ENCODE results near the gene COX19.

DNA sequence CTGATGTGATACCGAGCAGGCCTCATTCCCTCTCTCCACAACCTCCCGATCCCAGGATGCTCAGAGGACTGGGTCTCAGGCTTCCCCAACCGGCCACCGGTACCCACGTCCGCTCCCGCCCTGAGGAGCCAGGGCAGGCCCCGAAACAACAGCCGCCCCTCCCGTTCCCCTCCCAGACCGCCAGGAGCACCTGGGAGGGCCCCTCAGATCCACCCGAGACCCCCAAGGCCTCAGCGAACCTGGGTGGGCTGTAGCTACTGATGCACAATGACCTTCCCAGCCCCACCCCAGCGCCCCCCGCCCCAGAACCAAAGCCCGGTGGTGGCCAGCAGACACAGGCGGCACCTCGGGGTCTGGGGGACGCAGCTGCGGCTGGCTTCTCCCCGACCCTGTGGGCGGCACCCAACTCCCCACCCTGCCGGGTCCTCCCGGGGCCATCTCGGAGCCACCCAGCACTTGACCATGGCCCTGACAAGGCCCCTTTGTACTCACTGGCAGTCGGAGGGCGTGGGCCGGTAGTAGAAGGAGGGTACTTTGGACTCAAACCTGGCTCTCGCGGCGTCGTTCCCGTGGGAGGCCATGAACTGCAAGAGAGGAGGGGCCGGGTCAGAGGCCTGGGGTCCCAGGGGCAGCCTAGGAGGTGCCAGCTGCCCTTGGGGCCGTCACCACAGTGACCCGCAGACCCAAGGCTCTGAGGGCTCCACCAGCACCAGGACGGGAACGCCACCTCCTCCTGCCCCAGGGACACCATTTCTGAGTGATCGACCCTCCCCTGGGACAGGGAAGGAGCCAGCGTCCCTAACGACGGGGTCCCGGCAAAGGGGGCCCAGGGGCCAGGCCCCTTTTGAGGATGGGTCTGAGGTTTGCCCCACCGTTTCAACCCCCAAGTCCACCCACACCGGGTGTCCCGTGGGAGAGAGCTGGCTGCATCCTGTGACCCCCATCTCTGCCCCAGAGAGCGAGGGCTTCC is 49.0 kb downstream of the COX19 start:
- TF ChIP-seq EZH2 (IDR thresholded peaks at IDR 0.05) (no peak), POLR2AphosphoS5 (IDR thresholded peaks at IDR 0.05; ENCODE audit: borderline replicate concordance, low read depth, low read length) (no peak)
